Measurements from ENCODE around the gene LMAN1.

Gene LMAN1

DNA sequence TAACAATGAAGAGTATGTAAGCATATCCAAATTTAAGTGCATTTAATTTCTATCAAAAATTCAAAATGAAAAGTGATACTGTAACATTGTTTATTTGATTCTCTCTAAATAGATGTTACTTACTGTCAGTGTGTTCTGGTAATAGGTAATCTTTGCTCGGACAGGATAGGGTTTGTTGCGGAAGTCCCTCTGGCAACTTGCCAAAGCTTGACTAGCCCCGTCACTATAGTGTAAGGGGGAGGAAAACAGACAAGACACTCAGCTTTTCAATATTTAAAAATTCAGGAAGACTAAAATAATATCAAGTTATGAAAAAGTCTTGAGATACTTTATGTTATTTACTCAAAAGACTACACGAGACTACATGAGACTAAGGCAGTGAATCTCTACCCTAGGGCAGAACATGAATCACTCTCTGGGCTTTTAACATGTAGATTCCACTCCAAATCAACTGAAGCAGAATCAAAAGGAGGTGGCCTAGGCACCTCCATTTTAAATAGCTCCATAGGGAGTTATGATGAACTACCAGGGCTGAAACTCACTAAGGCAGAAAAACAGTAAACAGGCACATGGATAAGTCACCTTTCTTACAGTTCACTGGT is 5.9 kb downstream of the LMAN1 start:
- Histone ChIP-seq H3K27me3 (ENCODE audit: insufficient read depth, low read length) (no peaks in the 10 kb centered on the region), H4K91ac (ENCODE audit: low read depth, low read length) (no peak overlapping the region), H3K79me2 (ENCODE audit: control insufficient read depth, insufficient read depth, low read length, poor library complexity) (no peaks in the 10 kb centered on the region), H2BK120ac (ENCODE audit: insufficient read depth, low read length, poor library complexity) (no peak overlapping the region), H3K14ac (ENCODE audit: low read length) (no peak overlapping the region), H3K23ac (ENCODE audit: low read length) (no peak overlapping the region), H2AFZ (ENCODE audit: insufficient read depth, low read length, poor library complexity) (no peak overlapping the region), H3K4me3 (ENCODE audit: low read depth, low read length) (no peak overlapping the region), H3K36me3 (ENCODE audit: control insufficient read depth in 1 of 2, insufficient read depth in 2 of 2, low read length in 2 of 2) (peaks cover 6 to 24% of the 10 kb centered on the region in 2 experiments), H3K9me3 (ENCODE audit: insufficient read depth, low read depth, low read length) (no peaks in the 10 kb centered on the region), H2BK5ac (ENCODE audit: low read depth, low read length, poor library complexity) (no peak overlapping the region), H4K12ac (ENCODE audit: low read depth, low read length) (no peak overlapping the region), H3K9ac (ENCODE audit: low read length) (no peak overlapping the region), H4K8ac (ENCODE audit: low read depth, low read length) (no peak overlapping the region), H3K4ac (ENCODE audit: low read depth, low read length) (no peak overlapping the region), H3K79me1 (ENCODE audit: low read length) (no peaks in the 10 kb centered on the region), H3K18ac (ENCODE audit: low read length) (no peak overlapping the region), H3K4me1 (ENCODE audit: control insufficient read depth in 1 of 2, insufficient read depth in 2 of 2, low read length in 2 of 2) (peaks cover 0 to 1% of the 10 kb centered on the region in 2 experiments), H3K27ac (ENCODE audit: low read depth, low read length) (no peak overlapping the region), H2BK12ac (ENCODE audit: low read length) (no peak overlapping the region), H2AK5ac (ENCODE audit: low read length) (no peak overlapping the region), H3K4me2 (ENCODE audit: low read length) (no peak overlapping the region)
- WGBS (ENCODE audit: extremely low coverage, insufficient coverage, insufficient read length), result no CpG with 5 or more reads among the region's 4 CpGs
- DNase-seq, result no peak

- Histone ChIP-seq H3K27ac (ENCODE audit: low read depth, low read length) (no peak overlapping the region), H3K79me1 (ENCODE audit: low read length) (no peaks in the 10 kb centered on the region)
- WGBS (ENCODE audit: extremely low coverage, insufficient coverage, insufficient read length), result no CpG with 5 or more reads among the region's 3 CpGs
These were observed 6.7 kb downstream of the LMAN1 start for GRCh38 chr18:59352250-59352855.

DNA sequence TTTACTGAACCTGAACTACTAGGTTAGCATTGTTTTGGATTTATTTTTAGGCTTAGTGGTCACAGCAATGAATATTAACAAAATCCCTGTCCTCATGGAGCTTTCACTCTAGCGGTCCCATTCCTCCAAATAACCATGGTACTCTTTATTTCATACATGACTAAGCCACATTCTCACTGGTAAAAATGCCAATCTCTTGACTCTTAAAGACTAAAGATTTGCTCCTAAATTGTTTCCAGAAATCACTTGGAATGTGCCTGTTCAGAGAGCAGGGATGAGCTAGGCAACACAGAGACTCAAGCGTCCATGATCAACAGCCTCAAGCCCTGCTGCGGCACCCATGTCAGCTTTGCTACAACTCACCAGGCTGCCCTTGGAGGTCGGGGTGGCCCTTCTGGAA is 13.5 kb downstream of the LMAN1 start:
- no peak overlapping the region for H3K4me2 ChIP-seq (ENCODE audit: low read length)
- no peak overlapping the region for H3K4ac ChIP-seq (ENCODE audit: low read depth, low read length)
- H3K36me3 ChIP-seq (ENCODE audit: control insufficient read depth in 1 of 2, insufficient read depth in 2 of 2, low read length in 2 of 2), result peaks cover 13 to 23% of the 10 kb centered on the region in 2 experiments
- no peak overlapping the region for H2AFZ ChIP-seq (ENCODE audit: insufficient read depth, low read length, poor library complexity)
- H3K4me3 ChIP-seq (ENCODE audit: low read depth, low read length), result no peak overlapping the region
- H3K27ac ChIP-seq (ENCODE audit: low read depth, low read length), result no peak overlapping the region
- H2BK5ac ChIP-seq (ENCODE audit: low read depth, low read length, poor library complexity), result no peak overlapping the region
- no peak overlapping the region for H2BK120ac ChIP-seq (ENCODE audit: insufficient read depth, low read length, poor library complexity)
- H3K27me3 ChIP-seq (ENCODE audit: insufficient read depth, low read length), result no peaks in the 10 kb centered on the region
- DNase-seq, result peak in 1 of 2 donors; percentile 38
- no peaks in the 10 kb centered on the region for H3K79me1 ChIP-seq (ENCODE audit: low read length)
- H3K18ac ChIP-seq (ENCODE audit: low read length), result no peak overlapping the region
- no peaks in the 10 kb centered on the region for H3K9me3 ChIP-seq (ENCODE audit: insufficient read depth, low read depth, low read length)
- no peak overlapping the region for H4K91ac ChIP-seq (ENCODE audit: low read depth, low read length)
- no peak overlapping the region for H4K12ac ChIP-seq (ENCODE audit: low read depth, low read length)
- no peak overlapping the region for H3K9ac ChIP-seq (ENCODE audit: low read length)
- H2AK5ac ChIP-seq (ENCODE audit: low read length), result no peak overlapping the region
- H4K8ac ChIP-seq (ENCODE audit: low read depth, low read length), result no peak overlapping the region
- no peak overlapping the region for H3K14ac ChIP-seq (ENCODE audit: low read length)
- H3K79me2 ChIP-seq (ENCODE audit: control insufficient read depth, insufficient read depth, low read length, poor library complexity), result no peaks in the 10 kb centered on the region
- no peak overlapping the region for H3K23ac ChIP-seq (ENCODE audit: low read length)
- WGBS (ENCODE audit: extremely low coverage, insufficient coverage, insufficient read length), result no CpG with 5 or more reads among the region's 4 CpGs
- H3K4me1 ChIP-seq (ENCODE audit: control insufficient read depth in 1 of 2, insufficient read depth in 2 of 2, low read length in 2 of 2), result no peaks in the 10 kb centered on the region
- no peak overlapping the region for H2BK12ac ChIP-seq (ENCODE audit: low read length)

More at GRCh38 chr18:59352250-59352855, 6.7 kb downstream of the LMAN1 start:
- no peak overlapping the region for H2BK120ac ChIP-seq (ENCODE audit: insufficient read depth, low read length, poor library complexity)
- H3K18ac ChIP-seq (ENCODE audit: low read length), result no peak overlapping the region
- no peaks in the 10 kb centered on the region for H3K27me3 ChIP-seq (ENCODE audit: insufficient read depth, low read length)
- DNase-seq, result no peak
- no peak overlapping the region for H3K4me2 ChIP-seq (ENCODE audit: low read length)
- no peak overlapping the region for H3K4me3 ChIP-seq (ENCODE audit: low read depth, low read length)
- H3K4ac ChIP-seq (ENCODE audit: low read depth, low read length), result no peak overlapping the region
- no peak overlapping the region for H4K91ac ChIP-seq (ENCODE audit: low read depth, low read length)
- H3K9ac ChIP-seq (ENCODE audit: low read length), result no peak overlapping the region
- H3K23ac ChIP-seq (ENCODE audit: low read length), result no peak overlapping the region
- no peak overlapping the region for H2AFZ ChIP-seq (ENCODE audit: insufficient read depth, low read length, poor library complexity)
- no peak overlapping the region for H4K8ac ChIP-seq (ENCODE audit: low read depth, low read length)
- peak overlapping the region; percentile 36 for H4K12ac ChIP-seq (ENCODE audit: low read depth, low read length)
- peaks cover 6 to 24% of the 10 kb centered on the region in 2 experiments for H3K36me3 ChIP-seq (ENCODE audit: control insufficient read depth in 1 of 2, insufficient read depth in 2 of 2, low read length in 2 of 2)
- H2AK5ac ChIP-seq (ENCODE audit: low read length), result no peak overlapping the region
- H3K79me2 ChIP-seq (ENCODE audit: control insufficient read depth, insufficient read depth, low read length, poor library complexity), result no peaks in the 10 kb centered on the region
- no peaks in the 10 kb centered on the region for H3K4me1 ChIP-seq (ENCODE audit: control insufficient read depth in 1 of 2, insufficient read depth in 2 of 2, low read length in 2 of 2)
- H3K9me3 ChIP-seq (ENCODE audit: insufficient read depth, low read depth, low read length), result no peaks in the 10 kb centered on the region
- H2BK5ac ChIP-seq (ENCODE audit: low read depth, low read length, poor library complexity), result no peak overlapping the region
- H2BK12ac ChIP-seq (ENCODE audit: low read length), result peak overlapping the region; percentile 50
- H3K14ac ChIP-seq (ENCODE audit: low read length), result no peak overlapping the region

DNA sequence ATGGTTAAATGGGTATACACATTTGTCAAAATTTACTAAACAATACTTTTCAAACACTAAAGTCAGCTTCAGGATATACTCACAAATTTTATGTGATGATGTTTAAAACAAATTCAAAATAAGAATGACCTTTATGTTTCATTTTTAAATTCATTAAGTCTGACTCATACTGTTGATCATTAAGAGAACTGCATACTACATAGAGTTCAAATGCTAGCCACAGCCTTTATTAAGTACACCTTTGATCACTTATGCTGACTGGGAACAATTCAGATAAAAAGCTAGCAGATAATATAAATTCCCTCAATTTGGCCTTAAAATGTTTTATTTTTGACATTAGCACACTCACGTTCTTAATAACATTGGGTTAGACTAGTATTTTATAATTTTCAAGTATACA is 14.1 kb downstream of the LMAN1 start:
- Histone ChIP-seq H3K27ac (ENCODE audit: low read depth, low read length) (no peak overlapping the region), H2BK5ac (ENCODE audit: low read depth, low read length, poor library complexity) (no peak overlapping the region), H3K79me1 (ENCODE audit: low read length) (no peaks in the 10 kb centered on the region), H3K9me3 (ENCODE audit: insufficient read depth, low read depth, low read length) (no peaks in the 10 kb centered on the region), H3K36me3 (ENCODE audit: control insufficient read depth in 1 of 2, insufficient read depth in 2 of 2, low read length in 2 of 2) (peaks cover 13 to 21% of the 10 kb centered on the region in 2 experiments), H4K91ac (ENCODE audit: low read depth, low read length) (no peak overlapping the region), H2AFZ (ENCODE audit: insufficient read depth, low read length, poor library complexity) (no peak overlapping the region), H3K4me1 (ENCODE audit: control insufficient read depth in 1 of 2, insufficient read depth in 2 of 2, low read length in 2 of 2) (peaks cover 0 to under 1% of the 10 kb centered on the region in 2 experiments), H3K18ac (ENCODE audit: low read length) (no peak overlapping the region), H3K4me3 (ENCODE audit: low read depth, low read length) (no peak overlapping the region), H3K23ac (ENCODE audit: low read length) (no peak overlapping the region), H2BK120ac (ENCODE audit: insufficient read depth, low read length, poor library complexity) (no peak overlapping the region), H3K14ac (ENCODE audit: low read length) (no peak overlapping the region), H3K9ac (ENCODE audit: low read length) (no peak overlapping the region), H3K27me3 (ENCODE audit: insufficient read depth, low read length) (no peaks in the 10 kb centered on the region), H2BK12ac (ENCODE audit: low read length) (no peak overlapping the region), H3K4ac (ENCODE audit: low read depth, low read length) (no peak overlapping the region), H3K79me2 (ENCODE audit: control insufficient read depth, insufficient read depth, low read length, poor library complexity) (no peaks in the 10 kb centered on the region), H4K12ac (ENCODE audit: low read depth, low read length) (no peak overlapping the region), H2AK5ac (ENCODE audit: low read length) (no peak overlapping the region), H3K4me2 (ENCODE audit: low read length) (no peak overlapping the region), H4K8ac (ENCODE audit: low read depth, low read length) (no peak overlapping the region)
- whole genome bisulfite sequencing (ENCODE audit: extremely low coverage, insufficient coverage, insufficient read length), result no CpG with 5 or more reads among the region's 1 CpG
- DNase-seq, result no peak
